GM12801 (cell line): ENCODE data around the gene CREB5.

ENCODE experiments used
- CTCF ChIP-seq: IDR thresholded peaks from one replicate; pipeline ENCODE4 v1.5.1; 2011; ENCODE audit warnings: control low read depth; ENCODE audit not compliant: insufficient read length; ENCODE audit errors: extremely low read depth

CREB5 gene

GRCh38 chr7:28675429-28675828, 263.1 kb downstream of the CREB5 start:
- no peak for TF ChIP-seq CTCF

- no peak for TF ChIP-seq CTCF
Measured at GRCh38 chr7:28677668-28678067, 265.4 kb downstream of the CREB5 start.

DNA sequence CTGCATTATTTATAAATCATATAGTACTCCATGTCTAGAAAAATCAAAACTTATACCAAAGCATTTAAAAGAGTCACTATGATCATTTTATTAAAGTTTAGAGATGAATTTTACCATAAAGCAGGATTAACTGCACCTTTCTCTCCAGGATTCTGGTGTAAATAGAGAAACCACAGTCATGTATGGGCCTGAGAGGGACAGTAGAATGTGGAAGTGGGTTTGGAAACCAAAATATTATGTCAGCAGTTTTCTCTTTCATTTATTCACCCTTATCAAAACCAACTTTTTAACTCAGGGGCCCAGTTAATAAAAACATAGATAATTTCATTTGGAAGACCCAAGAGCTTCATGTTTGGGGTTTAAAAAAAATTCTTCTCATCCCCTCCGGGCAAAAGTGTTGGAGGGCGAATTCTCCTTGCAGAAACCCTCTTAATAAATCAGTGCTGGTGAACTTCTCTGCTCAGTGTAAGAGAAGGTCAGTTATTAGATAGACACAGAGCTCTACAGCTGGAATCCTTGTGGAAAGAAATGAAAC, 266.2 kb downstream of the CREB5 start:
- no peak for TF ChIP-seq CTCF

- no peak for TF ChIP-seq CTCF
Measured at GRCh38 chr7:28681693-28682310, 269.5 kb downstream of the CREB5 start.

DNA sequence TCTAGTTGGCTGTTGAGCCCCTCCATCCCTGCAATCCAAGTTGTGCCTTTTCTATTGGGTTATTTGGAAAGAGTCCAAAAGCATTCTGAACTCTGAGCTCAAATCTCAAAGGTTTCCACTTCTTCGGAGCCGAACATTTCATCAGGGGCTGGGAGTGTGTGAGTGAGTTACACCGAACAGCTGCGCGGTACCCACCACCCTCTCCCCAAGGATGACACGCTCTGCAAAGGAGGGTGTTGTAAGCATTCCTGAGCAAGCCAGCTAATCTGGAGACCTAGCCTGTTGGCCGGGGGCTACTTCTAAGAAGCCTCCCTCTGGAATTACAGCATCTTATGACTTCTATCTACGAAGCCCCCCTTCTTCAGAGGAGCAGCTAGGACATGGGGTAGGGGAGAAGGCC, 270.5 kb downstream of the CREB5 start:
- TF ChIP-seq CTCF: no peak

GRCh38 chr7:28684650-28685241, 272.4 kb downstream of the CREB5 start:
- TF ChIP-seq CTCF: no peak

DNA sequence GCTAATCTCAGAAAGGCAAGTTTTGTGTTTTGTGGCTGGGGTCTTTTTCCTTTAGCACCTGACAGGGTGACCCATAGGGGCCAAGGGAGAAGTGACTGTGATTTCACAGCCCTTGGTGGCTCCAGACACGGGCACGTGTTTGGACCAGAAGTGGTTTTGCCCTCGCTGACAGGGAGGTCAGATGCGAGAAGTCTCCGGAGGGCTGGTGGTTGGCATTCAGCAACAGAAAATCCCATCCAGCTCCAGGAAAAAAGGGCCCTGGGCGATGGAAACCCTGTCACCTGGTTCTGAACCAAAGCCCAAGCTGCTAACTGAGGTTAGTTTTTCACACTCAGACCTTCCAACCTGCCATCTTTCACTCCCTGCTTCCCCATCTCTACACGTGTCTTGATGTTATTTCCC, 272.9 kb downstream of the CREB5 start:
- TF ChIP-seq CTCF: no peak
